ENCODE data around the gene C6orf136.

GRCh38 chr6:30657454-30657853 is 10.5 kb downstream of the C6orf136 start:
- TF ChIP-seq POLR2A (IDR thresholded peaks at IDR 0.05): no peak
- TF ChIP-seq, protein P1, sequence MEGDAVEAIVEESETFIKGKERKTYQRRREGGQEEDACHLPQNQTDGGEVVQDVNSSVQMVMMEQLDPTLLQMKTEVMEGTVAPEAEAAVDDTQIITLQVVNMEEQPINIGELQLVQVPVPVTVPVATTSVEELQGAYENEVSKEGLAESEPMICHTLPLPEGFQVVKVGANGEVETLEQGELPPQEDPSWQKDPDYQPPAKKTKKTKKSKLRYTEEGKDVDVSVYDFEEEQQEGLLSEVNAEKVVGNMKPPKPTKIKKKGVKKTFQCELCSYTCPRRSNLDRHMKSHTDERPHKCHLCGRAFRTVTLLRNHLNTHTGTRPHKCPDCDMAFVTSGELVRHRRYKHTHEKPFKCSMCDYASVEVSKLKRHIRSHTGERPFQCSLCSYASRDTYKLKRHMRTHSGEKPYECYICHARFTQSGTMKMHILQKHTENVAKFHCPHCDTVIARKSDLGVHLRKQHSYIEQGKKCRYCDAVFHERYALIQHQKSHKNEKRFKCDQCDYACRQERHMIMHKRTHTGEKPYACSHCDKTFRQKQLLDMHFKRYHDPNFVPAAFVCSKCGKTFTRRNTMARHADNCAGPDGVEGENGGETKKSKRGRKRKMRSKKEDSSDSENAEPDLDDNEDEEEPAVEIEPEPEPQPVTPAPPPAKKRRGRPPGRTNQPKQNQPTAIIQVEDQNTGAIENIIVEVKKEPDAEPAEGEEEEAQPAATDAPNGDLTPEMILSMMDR (IDR thresholded peaks at IDR 0.05 in 4 of 5, conservative IDR thresholded peaks at IDR 0.05 in 1 of 5): no peak

Measured in gastrocnemius medialis (tissue), 4 donors.